Osteocyte (in vitro differentiated cells): ENCODE measurements around the gene FAM53B. TPM values are rescaled to one million over a fixed set of nuclear protein-coding genes. Genes with fewer than 3 reads are reported as not detected.

Experiments used
- DNase-seq: peaks from one replicate; pipeline ENCODE4 v3.0.0; 2021; ENCODE audit warnings: mixed read lengths; ENCODE audit not compliant: unreplicated experiment; ENCODE audit errors: extremely low spot score
- H3K27ac Mint-ChIP-seq: one replicate; pipeline ENCODE4 v1.8.0; 2021; ENCODE audit warnings: mild to moderate bottlenecking, mixed read lengths; ENCODE audit not compliant: unreplicated experiment
- H3K27me3 Mint-ChIP-seq: one replicate; pipeline ENCODE4 v1.8.0; 2021; ENCODE audit warnings: mixed read lengths; ENCODE audit not compliant: unreplicated experiment
- H3K36me3 Mint-ChIP-seq: one replicate; pipeline ENCODE4 v1.8.0; 2021; ENCODE audit warnings: mixed read lengths; ENCODE audit not compliant: unreplicated experiment
- H3K4me1 Mint-ChIP-seq: one replicate; pipeline ENCODE4 v1.8.0; 2021; ENCODE audit warnings: mixed read lengths; ENCODE audit not compliant: unreplicated experiment
- H3K4me3 Mint-ChIP-seq: one replicate; pipeline ENCODE4 v1.8.0; 2021; ENCODE audit warnings: mild to moderate bottlenecking, moderate library complexity, mixed read lengths; ENCODE audit not compliant: unreplicated experiment
- H3K9me3 Mint-ChIP-seq: one replicate; pipeline ENCODE4 v1.8.0; 2021; ENCODE audit warnings: mixed read lengths; ENCODE audit not compliant: unreplicated experiment
- CTCF ChIP-seq: fragments of 200-600 bp; sonication (generic); IDR thresholded peaks from 2 replicates; pipeline ENCODE4 v1.5.0; 2021; ENCODE audit warnings: antibody characterized with exemption, mild to moderate bottlenecking, moderate library complexity
- total RNA-seq: library from RNA; stranded (reverse); gene quantifications from 2 replicates; pipeline ENCODE4 v1.2.1, GENCODE V29; 2021

The FAM53B gene
- total RNA-seq, 1 donor from 2014 or later: 14.7 TPM

DNA sequence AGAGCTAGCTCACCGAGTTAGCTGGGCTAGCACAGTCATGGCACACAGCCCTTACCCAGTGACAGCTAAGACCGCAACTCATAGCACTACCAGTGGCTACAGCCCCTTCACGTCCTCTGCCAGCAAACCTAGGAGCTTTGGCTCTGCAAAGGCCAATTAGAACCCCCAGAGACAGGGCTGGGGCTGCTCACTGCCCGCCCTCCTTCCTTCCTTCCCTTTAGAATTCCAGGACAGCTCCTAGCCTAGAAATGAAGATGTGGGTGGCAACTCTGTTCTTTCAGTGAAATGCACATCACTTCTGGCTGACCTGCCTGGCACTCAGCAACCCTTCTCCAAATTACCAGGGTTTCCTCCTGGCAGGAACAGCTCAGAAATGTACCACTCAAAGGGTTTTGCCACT, 99.9 kb downstream of the FAM53B start:
- no peak overlapping the region for H3K27ac Mint-ChIP-seq
- DNase-seq: no peak
- no peaks in the 10 kb centered on the region for H3K36me3 Mint-ChIP-seq
- no peak for TF ChIP-seq CTCF
- H3K4me3 Mint-ChIP-seq: no peak overlapping the region
- H3K4me1 Mint-ChIP-seq: peaks cover 33% of the 10 kb centered on the region
- H3K27me3 Mint-ChIP-seq: no peaks in the 10 kb centered on the region
- H3K9me3 Mint-ChIP-seq: no peaks in the 10 kb centered on the region

- Mint-ChIP-seq H3K27ac (no peak overlapping the region), H3K27me3 (no peaks in the 10 kb centered on the region), H3K4me3 (no peak overlapping the region), H3K36me3 (no peaks in the 10 kb centered on the region), H3K9me3 (no peaks in the 10 kb centered on the region), H3K4me1 (peaks cover 26% of the 10 kb centered on the region)
- DNase-seq: no peak
- TF ChIP-seq CTCF: no peak
Observed at GRCh38 chr10:124643330-124644009, 100.7 kb downstream of the FAM53B start.

- DNase-seq: no peak
- no peak for TF ChIP-seq CTCF
- H3K9me3 Mint-ChIP-seq: no peaks in the 10 kb centered on the region
- H3K4me3 Mint-ChIP-seq: no peak overlapping the region
- peaks cover 16% of the 10 kb centered on the region for H3K4me1 Mint-ChIP-seq
- H3K36me3 Mint-ChIP-seq: no peaks in the 10 kb centered on the region
- no peak overlapping the region for H3K27ac Mint-ChIP-seq
- H3K27me3 Mint-ChIP-seq: no peaks in the 10 kb centered on the region
Observed at GRCh38 chr10:124642088-124642710, 102.0 kb downstream of the FAM53B start.

- H3K27me3 Mint-ChIP-seq: no peaks in the 10 kb centered on the region
- H3K4me1 Mint-ChIP-seq: peaks cover 13% of the 10 kb centered on the region
- H3K4me3 Mint-ChIP-seq: no peak overlapping the region
- H3K9me3 Mint-ChIP-seq: no peaks in the 10 kb centered on the region
- H3K36me3 Mint-ChIP-seq: no peaks in the 10 kb centered on the region
- TF ChIP-seq CTCF: no peak
- DNase-seq: no peak
- peak overlapping the region; percentile 62 for H3K27ac Mint-ChIP-seq
Observed at GRCh38 chr10:124641282-124642087, 102.7 kb downstream of the FAM53B start.
